Sciatic nerve (tissue), 2 donors: ENCODE data around the gene IKBKG. TPM values are rescaled to one million over a fixed set of nuclear protein-coding genes. Genes with fewer than 3 reads are reported as not detected.
"Not testable (repeated sequence)": the region's sequence is repeated elsewhere in the genome, so short reads cannot be mapped to it uniquely, and the experiment has no call there.

Source experiments
- ATAC-seq: fragments of 200-7000 bp; cut with Tn5 transposase; one replicate; pipeline ENCODE4 v1.9.1; 2020; ENCODE audit warnings: mild to moderate bottlenecking, moderate library complexity
- DNase-seq: peaks from one replicate; pipeline ENCODE4 v3.0.0-alpha.2; 2020; ENCODE audit warnings: low spot score
- intact Hi-C: fragments of 100-400 bp; cut with DNase I; formaldehyde crosslinking; loops from one replicate; pipeline ENCODE4 v1.14.2; 2022
- total RNA-seq: library from RNA; stranded (reverse); fragmentation: NEBNext Ultra II Directional; extraction: Animal tissue kit (Norgen Biotek cat#: 25700); gene quantifications from one replicate; pipeline ENCODE4 v1.2.1, GENCODE V29; 2021
- donor health status: DM: no; HTN: no; CAD: no.
- donor health status: DM: no; HTN: no; CAD: no.

The IKBKG gene, protein sequence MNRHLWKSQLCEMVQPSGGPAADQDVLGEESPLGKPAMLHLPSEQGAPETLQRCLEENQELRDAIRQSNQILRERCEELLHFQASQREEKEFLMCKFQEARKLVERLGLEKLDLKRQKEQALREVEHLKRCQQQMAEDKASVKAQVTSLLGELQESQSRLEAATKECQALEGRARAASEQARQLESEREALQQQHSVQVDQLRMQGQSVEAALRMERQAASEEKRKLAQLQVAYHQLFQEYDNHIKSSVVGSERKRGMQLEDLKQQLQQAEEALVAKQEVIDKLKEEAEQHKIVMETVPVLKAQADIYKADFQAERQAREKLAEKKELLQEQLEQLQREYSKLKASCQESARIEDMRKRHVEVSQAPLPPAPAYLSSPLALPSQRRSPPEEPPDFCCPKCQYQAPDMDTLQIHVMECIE
- 25.2 TPM for total RNA-seq

DNA sequence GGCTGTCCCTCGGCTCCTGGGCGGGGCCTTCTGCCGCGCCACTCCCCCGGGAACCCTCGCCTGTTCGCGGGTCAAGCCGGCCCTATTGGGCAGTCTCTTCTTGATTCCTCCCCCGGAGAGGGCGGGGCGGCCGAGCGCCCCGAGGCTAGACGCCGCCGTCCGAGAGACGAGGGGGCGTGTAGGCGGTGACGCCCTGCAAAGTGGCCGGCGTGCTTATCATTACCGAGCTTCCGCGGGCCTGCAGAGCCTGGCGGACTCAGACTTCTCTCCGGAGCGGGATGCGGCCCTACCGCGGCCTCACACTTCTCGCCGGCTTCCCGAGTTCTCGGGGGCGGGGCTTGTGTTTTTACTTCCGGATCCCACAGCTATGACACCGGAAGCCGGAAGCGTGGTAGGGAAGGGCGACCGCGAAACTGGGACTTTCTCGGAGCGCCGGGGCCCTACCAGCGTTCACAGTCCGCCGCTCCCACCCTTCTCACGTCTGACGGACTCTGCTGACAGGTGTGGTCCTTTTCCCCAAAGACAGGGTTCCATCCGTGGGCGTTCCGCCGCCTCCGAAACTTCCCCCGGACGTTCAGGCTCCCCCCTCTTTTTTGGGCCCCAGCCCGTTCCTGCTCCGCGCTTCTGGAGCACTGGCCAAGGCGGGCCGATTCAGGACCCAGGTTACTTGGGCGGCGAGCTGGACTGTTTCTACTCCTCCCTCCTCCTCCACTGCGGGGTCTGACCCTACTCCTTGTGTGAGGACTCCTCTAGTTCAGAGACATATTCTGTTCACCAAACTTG, at the start of gene IKBKG:
Gene IKBKG (plus strand): TSS at position 376 of the 783 bp plus-strand sequence. CDS start 4,383 bp downstream, outside the sequence.
- intact Hi-C loops: no loop called here
- peak; percentile 95 for ATAC-seq
- peak; percentile 93 for DNase-seq

DNA sequence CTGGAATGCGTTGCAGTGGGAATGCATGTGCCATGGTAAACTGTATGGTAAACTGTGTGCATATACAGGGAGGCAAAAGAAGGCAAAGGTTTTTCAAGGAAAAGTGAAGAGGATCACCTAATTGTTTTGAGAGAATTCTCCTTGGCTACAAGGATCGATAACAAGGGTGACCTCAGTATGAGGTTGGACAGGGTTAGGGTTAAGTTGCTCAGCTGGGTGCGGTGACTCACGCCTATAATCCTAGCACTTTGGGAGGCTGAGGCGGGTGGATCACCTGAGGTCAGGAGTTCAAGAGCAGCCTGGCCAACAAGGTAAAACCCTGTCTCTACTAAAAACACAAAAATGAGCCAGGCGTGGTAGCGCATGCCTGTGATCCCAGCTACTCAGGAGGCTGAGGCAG, 46.0 kb upstream of the IKBKG start:
- DNase-seq, ATAC-seq, intact Hi-C loops: not testable (repeated sequence)

DNA sequence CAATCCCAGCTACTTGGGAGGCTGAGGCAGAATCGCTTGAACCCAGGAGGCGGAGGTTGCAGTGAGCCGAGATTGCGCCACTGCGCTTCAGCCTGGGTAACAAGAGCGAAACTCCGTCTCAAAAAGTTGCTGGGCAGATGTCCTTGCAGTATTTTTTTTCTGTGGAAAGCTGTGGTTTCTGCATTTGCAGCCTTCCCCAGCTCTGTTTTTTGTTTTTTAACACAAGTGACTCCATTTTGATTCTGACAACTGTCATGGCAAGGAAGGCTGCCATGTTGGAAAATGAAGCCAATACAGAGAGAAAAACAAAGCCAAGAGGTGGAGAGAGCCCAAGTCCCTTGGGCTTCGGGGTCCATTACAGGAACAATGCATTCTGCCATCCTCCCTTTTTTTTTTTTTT, 45.3 kb upstream of the IKBKG start:
- intact Hi-C loops: no loop called here
- no peak for DNase-seq
- ATAC-seq: no peak

DNA sequence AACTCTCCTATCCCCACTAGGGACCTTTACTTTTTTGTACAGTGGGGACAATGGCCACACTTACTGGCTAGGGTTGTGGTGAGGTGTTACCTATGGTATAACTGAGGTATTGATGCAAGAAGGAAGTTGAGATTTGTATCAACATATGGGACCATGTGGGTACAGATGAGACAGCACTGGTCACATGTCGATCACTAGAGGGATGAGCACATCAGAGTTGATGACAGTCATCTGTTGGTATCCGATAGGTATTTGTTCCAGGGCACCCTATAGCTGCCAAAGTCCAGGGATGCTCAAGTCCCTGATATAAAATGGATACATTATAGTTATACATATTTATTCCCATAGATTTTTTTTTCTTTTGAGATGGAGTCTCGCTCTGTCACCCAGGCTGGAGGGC, 44.4 kb upstream of the IKBKG start:
- ATAC-seq (no peak), DNase-seq (no peak)
- intact Hi-C loops: no loop called here

DNA sequence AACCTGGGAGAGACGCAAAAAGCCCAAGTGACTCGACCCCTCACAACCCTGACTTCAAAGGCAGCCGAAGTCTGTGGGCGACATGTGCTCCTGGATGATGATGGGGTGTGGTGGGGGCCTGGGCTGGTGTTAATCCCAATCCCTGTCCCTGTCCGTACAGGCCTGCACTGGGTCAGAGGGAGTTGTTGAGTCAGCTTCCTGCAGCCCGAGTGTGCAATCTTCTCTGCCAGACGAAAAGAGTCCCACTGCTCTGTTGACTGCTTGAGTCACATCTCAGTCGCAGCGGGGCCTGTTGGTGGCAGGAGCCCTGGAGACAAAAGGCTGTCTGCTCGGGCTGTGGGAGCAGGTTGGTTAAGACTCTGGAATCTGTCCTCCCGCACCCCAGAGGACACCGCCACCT, 41.7 kb upstream of the IKBKG start:
- ATAC-seq (peak; percentile 17), DNase-seq (no peak)
- intact Hi-C loops: no loop called here

DNA sequence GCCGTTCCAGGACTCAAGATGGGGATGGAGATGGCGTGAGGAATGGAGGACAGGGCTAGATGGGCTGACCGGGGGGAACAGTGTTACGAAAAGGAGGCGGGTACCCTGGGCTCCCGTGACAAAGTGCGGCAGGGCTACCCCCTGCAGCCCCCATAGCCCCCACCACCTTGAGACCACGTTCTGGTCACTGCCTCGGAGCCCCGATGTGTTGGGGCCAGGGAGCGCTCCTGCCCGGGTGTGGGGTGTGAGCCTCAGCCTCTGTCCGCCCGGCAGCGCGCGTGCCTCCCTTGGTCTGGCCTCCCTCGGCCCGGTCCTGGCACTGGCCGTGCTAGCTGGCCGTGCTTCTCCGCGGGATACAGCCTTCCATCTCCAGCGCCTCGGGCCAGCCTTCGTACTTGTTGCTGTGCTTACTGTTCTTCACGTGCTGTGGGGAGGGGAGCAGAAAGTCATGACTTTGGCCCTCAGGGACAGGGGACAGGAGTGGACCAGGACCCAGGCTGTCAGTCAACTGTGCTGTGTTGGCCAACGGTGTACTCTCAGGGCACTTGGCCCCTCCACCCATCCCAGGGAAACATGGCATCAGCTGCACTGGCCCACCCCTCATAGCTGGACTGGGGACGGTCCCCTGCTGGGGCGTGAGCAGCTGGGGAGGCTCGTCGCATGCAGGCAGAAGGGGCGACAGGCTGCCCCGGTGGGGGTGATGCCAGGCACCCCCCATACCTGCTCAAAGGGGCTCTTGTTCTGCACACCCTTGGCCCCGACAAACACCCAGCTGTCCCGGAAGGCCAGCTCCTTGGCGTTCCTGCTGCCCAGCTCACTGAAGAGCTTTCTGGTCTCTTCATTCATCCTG, 40.7 kb upstream of the IKBKG start:
- no peak for DNase-seq
- intact Hi-C loops: no loop called here
- ATAC-seq: no peak

DNA sequence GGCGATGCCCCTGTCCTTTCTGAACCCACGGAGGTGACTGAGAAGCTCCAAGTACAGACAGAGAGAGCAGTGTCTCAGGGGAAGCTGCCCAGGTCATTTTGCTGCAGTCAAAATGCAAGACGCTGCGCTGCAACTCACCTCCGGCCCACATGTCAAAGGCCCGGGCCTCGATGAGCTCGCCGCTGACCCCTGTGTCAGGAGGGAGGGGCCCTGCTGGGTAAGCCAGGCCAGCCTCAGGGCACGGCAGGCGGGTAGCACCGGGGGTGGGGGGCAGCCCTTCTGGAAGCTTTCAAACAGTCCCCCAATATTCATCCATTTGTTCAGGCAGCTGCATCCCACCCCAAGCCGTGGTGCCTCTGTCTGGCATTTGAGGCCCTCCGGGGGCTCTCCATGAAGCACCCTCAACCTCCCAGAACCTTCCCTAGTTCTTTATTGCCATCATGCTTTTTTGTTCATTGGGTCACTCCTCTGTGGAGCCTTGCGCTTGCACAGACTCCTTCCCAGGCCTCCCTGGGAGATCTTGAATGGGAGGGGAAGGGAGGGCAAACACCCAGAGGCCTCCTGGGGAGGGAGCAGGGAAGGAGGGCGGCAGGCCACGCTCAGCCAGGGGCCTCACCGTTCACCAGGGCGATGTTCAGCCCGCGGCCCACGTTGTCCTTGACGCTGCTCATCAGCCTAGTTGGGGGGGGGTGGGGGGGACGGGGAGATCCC, 39.6 kb upstream of the IKBKG start:
- intact Hi-C loops: no loop called here
- ATAC-seq: no peak
- no peak for DNase-seq

DNA sequence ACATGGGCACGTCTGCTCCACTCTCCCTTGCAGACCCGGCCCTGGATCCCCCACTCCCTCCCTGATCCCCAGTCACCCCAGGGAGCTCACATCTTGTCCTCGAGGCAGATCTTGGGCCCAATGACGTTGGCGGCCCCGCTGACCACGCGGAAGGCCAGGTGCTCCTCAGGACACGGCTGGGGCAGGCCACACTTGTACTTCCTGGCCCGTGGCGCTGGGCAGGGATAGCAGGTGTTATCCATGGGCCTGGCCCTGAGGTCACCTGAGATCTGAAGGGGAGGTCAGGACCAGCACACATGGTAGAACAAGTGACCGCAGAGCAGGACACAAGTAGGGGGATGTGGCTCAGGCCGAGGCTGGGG, 39.1 kb upstream of the IKBKG start:
- DNase-seq (no peak), ATAC-seq (no peak)
- intact Hi-C loops: no loop called here

DNA sequence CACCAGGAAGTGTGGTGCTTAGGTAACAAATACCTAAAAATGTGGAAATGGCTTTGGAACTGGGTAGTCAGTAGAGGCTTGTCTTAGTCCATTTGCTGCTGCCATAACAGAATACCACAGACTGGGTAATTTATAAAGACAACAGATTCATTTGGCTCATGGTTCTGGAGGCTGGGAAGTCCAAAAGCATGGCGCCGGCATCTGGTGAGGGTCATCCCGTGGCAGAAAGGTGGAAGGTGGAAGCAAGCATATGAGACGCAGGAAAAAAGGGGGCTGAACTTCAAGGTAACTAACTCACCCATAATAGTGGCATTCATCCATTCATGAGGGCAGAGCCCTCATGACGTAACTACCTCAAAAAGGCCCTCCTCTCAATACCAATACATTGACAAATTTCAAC, 38.0 kb upstream of the IKBKG start:
- no peak for DNase-seq
- no peak for ATAC-seq
- intact Hi-C loops: no loop called here

DNA sequence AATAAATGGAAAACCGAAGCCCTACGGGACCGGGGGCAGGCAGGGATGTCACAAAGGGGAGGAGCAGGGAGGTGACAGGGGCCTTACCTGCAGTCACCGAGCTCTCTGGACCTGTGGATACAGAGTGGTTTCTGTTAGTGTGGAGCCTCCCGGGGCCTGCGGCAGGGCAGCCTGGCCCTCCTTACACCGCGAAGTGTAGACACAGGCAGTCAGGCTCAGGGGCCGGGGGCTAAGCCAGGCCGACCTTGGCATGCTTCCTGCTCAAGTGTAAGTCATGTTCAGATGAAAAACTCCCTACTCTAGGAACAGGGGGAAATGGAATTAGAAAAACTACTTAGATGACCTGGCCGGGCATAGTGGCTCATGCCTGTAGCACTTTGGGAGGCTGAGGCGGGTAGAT, 35.7 kb upstream of the IKBKG start:
- ATAC-seq: no peak

DNA sequence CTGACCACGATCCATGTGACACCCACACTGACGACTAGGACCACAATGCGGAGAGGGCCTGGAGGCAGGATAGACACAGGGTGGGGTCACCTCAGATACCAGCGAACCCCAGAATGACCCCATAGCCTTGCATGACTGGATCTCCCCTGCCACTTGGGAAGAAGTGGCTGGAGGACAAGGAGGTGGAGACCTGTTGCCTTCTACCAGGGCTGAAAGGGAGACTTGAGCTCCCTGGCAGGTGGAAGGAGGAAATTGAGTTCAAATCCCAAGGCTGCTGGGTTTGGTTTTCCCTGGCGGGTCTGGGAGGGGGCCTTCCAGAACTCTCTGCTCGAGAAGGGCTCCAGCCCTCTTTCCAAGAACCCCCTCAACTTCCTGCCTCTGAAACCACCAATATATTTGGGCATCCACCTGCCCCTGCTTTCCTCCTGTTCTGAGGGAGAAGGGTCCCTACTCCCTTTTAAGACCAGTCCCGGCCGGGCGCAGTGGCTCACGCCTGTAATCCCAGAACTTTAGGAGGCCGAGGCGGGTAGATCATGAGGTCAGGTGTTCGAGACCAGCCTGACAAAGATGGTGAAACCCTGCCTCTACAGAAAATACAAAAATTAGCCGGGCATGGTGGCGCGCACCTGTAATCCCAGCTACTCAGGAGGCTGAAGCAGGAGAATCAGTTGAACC, 34.4 kb upstream of the IKBKG start:
- ATAC-seq (no peak), DNase-seq (no peak)
- intact Hi-C loops: no loop called here

More for the DNA sequence above, 35.7 kb upstream of the IKBKG start:
- no peak for DNase-seq
- intact Hi-C loops: no loop called here

DNA sequence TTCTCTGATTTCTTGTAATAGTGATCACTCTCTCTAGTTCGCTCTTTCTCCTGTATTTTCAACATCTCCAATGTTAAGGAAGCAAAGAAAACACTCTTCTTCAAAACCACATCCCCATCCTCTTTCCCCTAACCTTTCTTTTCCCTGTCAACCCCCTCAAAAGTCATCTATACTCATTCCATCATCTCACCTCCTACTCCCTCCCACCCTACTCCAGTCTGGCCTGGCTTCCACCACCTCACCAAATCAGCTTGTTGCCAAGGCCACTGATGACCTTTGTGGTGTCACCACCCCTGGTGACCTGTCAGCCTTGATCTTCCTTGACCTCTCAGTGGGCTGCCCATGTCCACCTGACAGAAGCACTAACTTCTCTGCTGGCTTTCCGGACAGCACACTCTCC, 33.7 kb upstream of the IKBKG start:
- DNase-seq: no peak
- intact Hi-C loops: no loop called here
- ATAC-seq: no peak

DNA sequence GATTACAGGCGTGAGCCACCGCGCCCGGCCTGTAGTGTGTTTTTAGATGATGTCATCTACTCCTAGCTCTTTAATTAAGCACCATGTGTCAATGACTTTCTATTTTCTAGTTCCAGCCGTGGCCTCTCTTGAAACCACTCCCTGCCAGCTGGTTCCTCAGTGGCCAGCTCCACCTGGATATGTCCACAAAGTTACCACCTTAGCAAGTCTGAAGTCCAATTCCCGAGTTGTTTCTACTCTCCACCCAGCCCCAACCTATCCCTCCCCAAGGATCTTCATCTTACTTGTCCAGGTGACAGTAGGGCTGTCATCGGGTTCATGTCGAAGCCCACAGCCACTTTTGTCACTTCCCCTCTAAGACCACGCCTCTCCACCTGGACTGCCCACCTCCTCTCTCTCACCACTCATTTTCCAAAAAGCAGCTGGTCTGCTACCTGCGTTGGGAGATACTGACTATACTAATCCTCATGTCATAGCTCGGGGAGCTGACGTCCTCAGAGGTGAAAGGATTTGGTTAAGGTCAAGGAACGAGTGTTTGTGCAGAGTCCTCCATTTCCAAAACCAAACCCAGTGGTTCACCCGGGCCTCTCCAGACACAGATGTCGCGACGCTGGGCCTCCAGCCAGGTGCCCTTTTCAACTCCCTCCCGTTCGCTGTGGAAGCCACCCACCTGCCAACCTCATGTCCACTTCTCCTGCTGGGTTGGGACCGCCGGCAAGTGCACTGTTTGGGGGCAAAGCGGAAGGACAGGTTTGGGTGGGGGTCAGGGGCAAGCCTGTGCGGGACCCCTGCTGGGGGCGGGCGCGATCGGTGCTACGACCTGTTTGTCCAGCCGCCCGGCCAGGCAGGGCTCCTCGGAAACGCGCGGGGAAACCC, 32.1 kb upstream of the IKBKG start:
- intact Hi-C loops: no loop called here
- ATAC-seq: no peak
- no peak for DNase-seq

DNA sequence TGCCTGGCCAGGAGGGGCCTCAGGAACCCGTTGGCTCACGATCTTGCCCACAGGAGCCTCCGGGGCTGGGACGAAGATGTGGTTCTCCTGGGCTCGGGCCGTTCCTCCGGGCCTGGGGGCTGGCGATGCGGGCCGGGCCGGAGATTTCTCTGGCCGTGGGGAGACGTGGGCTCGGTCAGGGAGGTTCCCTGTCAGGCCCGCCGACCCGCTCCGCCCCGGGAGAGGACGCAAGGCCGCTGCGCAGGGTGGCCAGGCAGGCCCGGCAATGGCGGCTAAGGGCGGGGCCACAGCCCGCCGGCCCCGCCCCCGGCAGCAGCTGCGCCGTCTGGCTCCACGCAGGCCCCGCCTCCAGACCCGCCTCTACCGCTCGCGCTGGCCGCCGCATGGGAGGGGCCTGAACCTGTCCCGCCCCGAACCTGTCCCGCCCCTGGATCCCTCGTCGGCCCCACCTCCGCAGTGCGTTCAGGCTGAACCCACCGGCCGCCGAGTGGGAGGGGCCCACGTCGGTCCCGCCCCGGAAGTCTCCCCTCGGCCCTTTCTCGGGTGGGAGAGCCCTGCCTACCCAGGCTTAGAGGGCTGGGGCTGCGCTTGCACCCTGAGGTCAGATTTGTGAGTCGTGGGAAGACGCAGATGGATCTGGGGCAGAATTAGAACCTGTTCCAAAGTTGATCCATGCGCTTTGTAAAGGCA, 31.3 kb upstream of the IKBKG start, which contains the start of gene FAM3A:
Gene FAM3A (minus strand): TSS at position 267 of the 690 bp plus-strand sequence. CDS start 460 bp downstream, outside the sequence.
- intact Hi-C loops: no loop called here
- DNase-seq (peak; percentile 96), ATAC-seq (peak; percentile 97)

DNA sequence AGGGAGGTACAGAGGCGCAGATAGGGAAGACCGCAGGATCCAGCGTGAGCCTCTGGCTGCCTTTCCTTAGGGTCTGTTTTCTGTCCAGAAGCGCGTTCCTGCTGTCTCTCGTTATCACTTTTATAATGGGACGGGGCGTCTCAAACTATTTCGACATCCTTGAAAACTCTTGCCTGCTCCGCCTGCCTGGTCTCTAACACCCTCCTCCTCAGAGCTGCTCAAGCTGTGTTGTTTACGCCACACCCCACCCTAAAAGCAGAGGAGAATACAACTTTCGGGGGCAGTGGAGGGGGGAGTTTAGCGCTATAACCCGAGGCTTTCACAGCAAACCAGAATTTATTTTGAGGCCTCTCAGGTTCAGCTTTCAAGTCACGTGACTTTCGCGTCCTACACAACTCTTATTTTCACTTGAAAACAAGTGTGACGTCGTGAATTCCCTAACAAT, 30.7 kb upstream of the IKBKG start:
- DNase-seq (no peak), ATAC-seq (peak; percentile 70)
- intact Hi-C loops: no loop called here

DNA sequence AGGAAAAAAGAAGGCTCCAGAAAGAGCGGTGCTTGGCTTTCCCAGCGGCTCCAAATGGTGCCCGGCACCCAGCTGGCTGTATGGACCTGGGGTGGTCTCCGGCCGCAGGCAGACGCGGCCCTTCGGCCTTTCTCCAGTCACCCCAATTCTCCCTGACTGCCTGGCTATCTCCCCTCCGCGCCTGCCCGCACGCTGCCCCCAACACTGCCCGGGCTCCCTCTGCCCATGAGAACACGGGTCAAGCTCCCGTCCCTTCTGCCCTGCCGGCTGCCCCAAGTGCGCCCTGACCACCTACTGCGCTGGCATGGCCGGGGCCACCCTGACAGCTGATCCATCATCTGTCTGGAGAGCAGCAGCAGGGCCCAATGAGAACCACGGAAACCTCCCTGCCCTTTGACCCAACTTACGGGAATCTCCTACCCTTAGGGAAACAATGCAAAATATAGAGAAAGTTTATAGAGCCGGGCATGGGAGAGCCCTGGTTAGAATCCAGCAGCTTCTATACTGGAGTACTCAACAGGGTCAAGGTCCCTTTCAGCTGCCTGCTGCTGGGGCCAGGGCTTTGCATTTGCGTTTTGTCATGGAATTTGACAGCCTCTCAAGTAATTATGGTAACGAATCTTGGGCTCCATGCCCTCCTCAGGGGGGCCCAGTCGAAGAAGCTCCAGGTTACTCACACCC, 30.2 kb upstream of the IKBKG start:
- DNase-seq (no peak), ATAC-seq (peak; percentile 33)
- intact Hi-C loops: no loop called here
